Smooth muscle cell of the brain vasculature (primary cell): Measurements from ENCODE around the gene CDH2.

ENCODE experiments used
- DNase-seq: peaks from one replicate; pipeline ENCODE4 v3.0.0-alpha.2; 2012; ENCODE audit warnings: low read depth, low spot score

The CDH2 gene

GRCh38 chr18:28044036-28044435, 132.9 kb downstream of the CDH2 start:
- no peak for DNase-seq

- DNase-seq: no peak
Observed at GRCh38 chr18:28043631-28044030, 133.3 kb downstream of the CDH2 start.

- DNase-seq: no peak
Observed at GRCh38 chr18:28041366-28041765, 135.6 kb downstream of the CDH2 start.

- DNase-seq: no peak
Observed at GRCh38 chr18:28040716-28041115, 136.2 kb downstream of the CDH2 start.

- DNase-seq: no peak
Observed at GRCh38 chr18:28040211-28040610, 136.7 kb downstream of the CDH2 start.

- DNase-seq: no peak
Observed at GRCh38 chr18:28039691-28040090, 137.2 kb downstream of the CDH2 start.

GRCh38 chr18:28039078-28039477, 137.9 kb downstream of the CDH2 start:
- no peak for DNase-seq

- DNase-seq: no peak
Observed at GRCh38 chr18:28036488-28036887, 140.4 kb downstream of the CDH2 start.

- DNase-seq: no peak
Observed at GRCh38 chr18:28034567-28034966, 142.4 kb downstream of the CDH2 start.

GRCh38 chr18:28032177-28032576, 144.8 kb downstream of the CDH2 start:
- no peak for DNase-seq

- no peak for DNase-seq
Observed at GRCh38 chr18:28030458-28030857, 146.5 kb downstream of the CDH2 start.

GRCh38 chr18:28027755-28028154, 149.2 kb downstream of the CDH2 start:
- DNase-seq: no peak

- no peak for DNase-seq
Observed at GRCh38 chr18:28019425-28020108, 157.4 kb downstream of the CDH2 start.

- no peak for DNase-seq
Observed at GRCh38 chr18:28018351-28018750, 158.6 kb downstream of the CDH2 start.

- no peak for DNase-seq
Observed at GRCh38 chr18:28015671-28016070, 161.3 kb downstream of the CDH2 start.

- no peak for DNase-seq
Observed at GRCh38 chr18:28013066-28013465, 163.9 kb downstream of the CDH2 start.

GRCh38 chr18:28012336-28012735, 164.6 kb downstream of the CDH2 start:
- no peak for DNase-seq

GRCh38 chr18:28009589-28009988, 167.3 kb downstream of the CDH2 start:
- no peak for DNase-seq

GRCh38 chr18:28007841-28008240, 169.1 kb downstream of the CDH2 start:
- no peak for DNase-seq

GRCh38 chr18:28005164-28005563, 171.8 kb downstream of the CDH2 start:
- DNase-seq: no peak

- no peak for DNase-seq
Observed at GRCh38 chr18:28004606-28005005, 172.3 kb downstream of the CDH2 start.

GRCh38 chr18:28003451-28003850, 173.5 kb downstream of the CDH2 start:
- DNase-seq: no peak

GRCh38 chr18:28002841-28003240, 174.1 kb downstream of the CDH2 start:
- no peak for DNase-seq

- no peak for DNase-seq
Observed at GRCh38 chr18:27996801-27997272, 180.1 kb downstream of the CDH2 start.
